ENCODE measurements around the gene EXOSC2. TPM values are rescaled to one million over a fixed set of nuclear protein-coding genes. Genes with fewer than 3 reads are reported as not detected.

The EXOSC2 gene
- total and polyA plus RNA-seq, 2 of the 13 experiments (the other 11 are each of a cell fraction or from before 2014, with no cell fraction given): 27.5 to 63.8 TPM

DNA sequence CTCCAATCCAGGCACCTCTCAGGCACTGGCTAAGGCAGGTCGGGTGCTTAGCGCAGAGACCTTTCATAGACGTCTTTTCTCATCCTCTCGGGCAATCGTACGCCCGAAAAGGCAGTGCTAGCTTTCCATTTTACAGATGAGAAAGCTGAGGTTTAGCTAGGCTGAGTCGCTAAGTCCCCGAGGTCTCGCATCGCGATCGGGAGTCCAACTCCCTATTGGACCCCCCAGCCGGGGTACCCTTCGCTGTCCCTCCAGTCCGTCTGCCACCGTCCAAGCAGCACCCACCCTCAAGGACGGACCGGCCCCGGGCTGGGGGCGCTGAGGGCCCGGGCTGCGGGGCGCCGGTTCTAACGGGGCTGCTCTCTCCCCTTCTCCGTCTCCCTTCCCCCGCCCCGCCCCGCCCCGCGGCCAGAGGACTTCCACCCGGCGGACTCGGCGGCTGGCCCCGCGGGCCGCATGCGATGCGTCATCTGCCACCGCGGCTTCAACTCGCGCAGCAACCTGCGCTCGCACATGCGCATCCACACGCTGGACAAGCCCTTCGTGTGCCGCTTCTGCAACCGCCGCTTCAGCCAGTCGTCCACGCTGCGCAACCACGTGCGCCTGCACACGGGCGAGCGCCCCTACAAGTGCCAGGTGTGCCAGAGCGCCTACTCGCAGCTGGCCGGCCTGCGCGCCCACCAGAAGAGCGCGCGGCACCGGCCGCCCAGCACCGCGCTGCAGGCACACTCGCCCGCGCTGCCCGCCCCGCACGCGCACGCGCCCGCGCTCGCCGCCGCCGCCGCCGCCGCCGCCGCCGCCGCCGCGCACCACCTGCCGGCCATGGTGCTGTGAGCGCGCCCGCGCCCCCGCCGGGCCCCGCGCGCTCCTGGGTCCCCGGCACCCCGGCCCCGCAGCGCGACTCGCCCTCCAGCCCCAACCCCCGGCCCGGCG, 12.5 kb upstream of the EXOSC2 start (continued):
- TF ChIP-seq POGK (CRISPR knock-in tag; conservative IDR thresholded peaks at IDR 0.05) (peak; percentile 82), ZGPAT (CRISPR knock-in tag; IDR thresholded peaks at IDR 0.05) (peak; percentile 76; the same call in 1 of the 2 replicates), MXD4 (CRISPR knock-in tag; IDR thresholded peaks at IDR 0.05) (peak; percentile 71), ZBTB39 (CRISPR knock-in tag; IDR thresholded peaks at IDR 0.05) (0 out of 2 replicates have a peak, but pooled peaks have one; percentile 71), ZEB1 (IDR thresholded peaks at IDR 0.05; ENCODE audit: insufficient replicate concordance, low read depth) (no peak), ZBED4 (CRISPR knock-in tag; IDR thresholded peaks at IDR 0.05; ENCODE audit: borderline replicate concordance) (0 out of 2 replicates have a peak, but pooled peaks have one; percentile 43), FOXC1 (CRISPR knock-in tag; IDR thresholded peaks at IDR 0.05; ENCODE audit: borderline replicate concordance) (no peak; the same call in 1 of the 2 replicates), GATA4 (IDR thresholded peaks at IDR 0.05; ENCODE audit: borderline replicate concordance, low read depth) (no peak), FOXM1 (CRISPR knock-in tag; IDR thresholded peaks at IDR 0.05) (peak; percentile 74; the same call in 1 of the 2 replicates), ZNF83 (CRISPR knock-in tag; IDR thresholded peaks at IDR 0.05; ENCODE audit: borderline replicate concordance) (no peak), SRSF1 (optimal IDR thresholded peaks at IDR 0.05; ENCODE audit: low read depth, low read length) (no peak)
- TF ChIP-seq, protein P1, sequence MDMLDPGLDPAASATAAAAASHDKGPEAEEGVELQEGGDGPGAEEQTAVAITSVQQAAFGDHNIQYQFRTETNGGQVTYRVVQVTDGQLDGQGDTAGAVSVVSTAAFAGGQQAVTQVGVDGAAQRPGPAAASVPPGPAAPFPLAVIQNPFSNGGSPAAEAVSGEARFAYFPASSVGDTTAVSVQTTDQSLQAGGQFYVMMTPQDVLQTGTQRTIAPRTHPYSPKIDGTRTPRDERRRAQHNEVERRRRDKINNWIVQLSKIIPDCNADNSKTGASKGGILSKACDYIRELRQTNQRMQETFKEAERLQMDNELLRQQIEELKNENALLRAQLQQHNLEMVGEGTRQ (IDR thresholded peaks at IDR 0.05; ENCODE audit: low read depth, low read length): 0 out of 2 replicates have a peak, but pooled peaks have one; percentile 5
- TF ChIP-seq, protein P1 (CRISPR knock-in tag; IDR thresholded peaks at IDR 0.05; ENCODE audit: borderline replicate concordance): peak; percentile 21; the same call in 1 of the 2 replicates
